Transverse colon (tissue), 3 donors: ENCODE data around the gene NEK6.

Experiments
- POLR2A ChIP-seq: fragments of 450-650 bp; IDR thresholded peaks from one replicate; pipeline ENCODE4 v1.6.1; 2016; ENCODE audit warnings: antibody characterized with exemption, mild to moderate bottlenecking, moderate library complexity
- TF ChIP-seq, protein P1 (sequence below), 5 experiments: fragments of 200-600 bp in 3 of 5; fragments of 450-650 bp in 2 of 5; sonication (generic) in 3 of 5; IDR thresholded peaks; 1 replicate in 2 of 5; 2 replicates in 3 of 5; pipeline ENCODE4 v1.5.1; 2016 to 2017; ENCODE audit warnings: antibody characterized with exemption in 5 of 5, inconsistent platforms in 3 of 5, mild to moderate bottlenecking in 2 of 5, moderate library complexity in 1 of 5

DNA sequence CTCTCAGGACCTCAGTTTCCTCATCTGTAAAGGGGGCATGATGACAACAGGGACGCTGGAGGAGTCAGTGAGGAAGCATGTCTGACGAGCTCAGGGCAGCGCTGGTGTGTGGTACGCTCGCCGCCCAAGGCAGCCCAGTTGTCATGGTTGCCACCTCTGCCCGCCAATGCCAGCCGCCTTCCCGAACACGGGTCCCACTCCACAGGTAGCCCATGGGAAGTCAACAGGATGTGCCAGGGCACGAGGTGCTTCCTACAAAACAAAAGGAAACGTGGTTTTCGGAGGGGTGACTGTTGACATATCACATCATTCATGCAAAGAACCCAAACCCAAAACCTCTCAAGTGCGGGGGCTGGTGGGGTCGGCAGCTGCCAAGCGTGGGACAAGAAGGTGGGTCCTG lies 58.1 kb downstream of the NEK6 start:
- TF ChIP-seq, protein P1, sequence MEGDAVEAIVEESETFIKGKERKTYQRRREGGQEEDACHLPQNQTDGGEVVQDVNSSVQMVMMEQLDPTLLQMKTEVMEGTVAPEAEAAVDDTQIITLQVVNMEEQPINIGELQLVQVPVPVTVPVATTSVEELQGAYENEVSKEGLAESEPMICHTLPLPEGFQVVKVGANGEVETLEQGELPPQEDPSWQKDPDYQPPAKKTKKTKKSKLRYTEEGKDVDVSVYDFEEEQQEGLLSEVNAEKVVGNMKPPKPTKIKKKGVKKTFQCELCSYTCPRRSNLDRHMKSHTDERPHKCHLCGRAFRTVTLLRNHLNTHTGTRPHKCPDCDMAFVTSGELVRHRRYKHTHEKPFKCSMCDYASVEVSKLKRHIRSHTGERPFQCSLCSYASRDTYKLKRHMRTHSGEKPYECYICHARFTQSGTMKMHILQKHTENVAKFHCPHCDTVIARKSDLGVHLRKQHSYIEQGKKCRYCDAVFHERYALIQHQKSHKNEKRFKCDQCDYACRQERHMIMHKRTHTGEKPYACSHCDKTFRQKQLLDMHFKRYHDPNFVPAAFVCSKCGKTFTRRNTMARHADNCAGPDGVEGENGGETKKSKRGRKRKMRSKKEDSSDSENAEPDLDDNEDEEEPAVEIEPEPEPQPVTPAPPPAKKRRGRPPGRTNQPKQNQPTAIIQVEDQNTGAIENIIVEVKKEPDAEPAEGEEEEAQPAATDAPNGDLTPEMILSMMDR (IDR thresholded peaks at IDR 0.05), result no peak
- TF ChIP-seq POLR2A, result no peak
